Transverse colon (tissue), 4 donors: ENCODE results near the gene SCT. TPM values are rescaled to one million over a fixed set of nuclear protein-coding genes. Genes with fewer than 3 reads are reported as not detected.

Experiments
- DNase-seq: peaks from one replicate; pipeline ENCODE4 v3.0.0-alpha.2; 2019
- H3K27ac ChIP-seq, 4 donors: fragments of 200-600 bp; sonication (generic); 2 replicates each; pipeline ENCODE4 v1.5.1; 2016 to 2018; ENCODE audit warnings: inconsistent platforms in 4 of 4
- H3K27me3 ChIP-seq: fragments of 200-600 bp; sonication (generic); 2 replicates; pipeline ENCODE4 v1.5.1; 2017; ENCODE audit warnings: inconsistent platforms
- H3K36me3 ChIP-seq, 4 donors: fragments of 200-600 bp; sonication (generic); 2 replicates each; pipeline ENCODE4 v1.5.1; 2017 to 2019; ENCODE audit warnings: inconsistent platforms in 4 of 4
- H3K4me1 ChIP-seq, 4 donors: fragments of 200-600 bp; sonication (generic); 2 replicates each; pipeline ENCODE4 v1.5.1; 2017 to 2020; ENCODE audit warnings: inconsistent platforms in 4 of 4
- H3K4me3 ChIP-seq, 4 donors: fragments of 200-600 bp; sonication (generic); 1 replicate in 1 of 4; 2 replicates in 3 of 4; pipeline versions ENCODE4 v1.5.1 to v1.6.1; 2017 to 2019; ENCODE audit warnings: inconsistent platforms in 4 of 4
- H3K9me3 ChIP-seq, 2 donors: fragments of 200-600 bp; sonication (generic); 2 replicates each; pipeline ENCODE4 v1.5.1; 2017 to 2019; ENCODE audit warnings: inconsistent platforms in 2 of 2
- CTCF ChIP-seq, 5 experiments: fragments of 200-600 bp in 3 of 5; fragments of 450-650 bp in 2 of 5; sonication (generic) in 3 of 5; IDR thresholded peaks; 1 replicate in 2 of 5; 2 replicates in 3 of 5; pipeline ENCODE4 v1.5.1; 2016 to 2017; ENCODE audit warnings: antibody characterized with exemption in 5 of 5, inconsistent platforms in 3 of 5, mild to moderate bottlenecking in 2 of 5, moderate library complexity in 1 of 5
- EP300 ChIP-seq: sonication (generic); formaldehyde crosslinking; IDR thresholded peaks from one replicate; pipeline ENCODE4 v1.6.1; 2017; ENCODE audit warnings: antibody characterized with exemption, low read depth
- POLR2A ChIP-seq: fragments of 450-650 bp; IDR thresholded peaks from one replicate; pipeline ENCODE4 v1.6.1; 2016; ENCODE audit warnings: antibody characterized with exemption, mild to moderate bottlenecking, moderate library complexity
- POLR2AphosphoS5 ChIP-seq, 3 donors: sonication (generic); formaldehyde crosslinking; IDR thresholded peaks; one replicate each; pipeline ENCODE4 v1.6.1; 2016; ENCODE audit warnings: antibody characterized with exemption in 3 of 3
- WGBS, 2 donors: methylation state at CpG; one replicate each; pipeline ENCODE4 v1.1.5; 2018; ENCODE audit warnings: low coverage in 1 of 2; 5-methylcytosine and 5-hydroxymethylcytosine counted together
- in situ Hi-C, 4 donors: fragments of 200-750 bp; cut with MboI; loops; one replicate each; pipeline versions ENCODE4 v1.15.0 to v1.15.1; 2017; ENCODE audit warnings: low sequenced_read_pairs in 3 of 4, low pct_ligation_motif_present in 1 of 4, low pct_unique_long_range_greater_than_20kb in 1 of 4
- intact Hi-C: fragments of 100-400 bp; cut with DNase I; formaldehyde crosslinking; loops from one replicate; pipeline ENCODE4 v1.15.1; 2023; ENCODE audit warnings: low total_unique reads
- total RNA-seq, 4 donors: library from RNA; depleted of rRNA; stranded (reverse); fragments of >200 nt; gene quantifications; one replicate each; pipeline ENCODE4 v1.1.0, GENCODE V29; 2016

SCT gene
- total RNA-seq, 4 donors from 2014 or later = not detected

GRCh38 chr11:605286-606129 lies 21.5 kb downstream of the SCT start:
- TF ChIP-seq EP300 = no peak
- TF ChIP-seq CTCF (IDR thresholded peaks at IDR 0.05) = no peak
- TF ChIP-seq POLR2AphosphoS5 (IDR thresholded peaks at IDR 0.05) = no peak
- TF ChIP-seq POLR2A = no peak
- intact Hi-C loops = no loop called here
- in situ Hi-C loops = no loop called here
- Histone ChIP-seq H3K4me1 (no peaks in the 10 kb centered on the region), H3K4me3 (no peak overlapping the region), H3K27ac (peak overlapping the region in 1 of 4 donors; percentile 1), H3K27me3 (no peaks in the 10 kb centered on the region), H3K9me3 (no peaks in the 10 kb centered on the region), H3K36me3 (peaks cover 0 to 66% (median 31%) of the 10 kb centered on the region in 4 donors)
- whole genome bisulfite sequencing, 2 donors = 94% methylated on average over 31 of the region's 33 CpGs; no CpG with 5 or more reads in 1 of the 2 donors
- DNase-seq = no peak

- DNase-seq = no peak
- H3K4me1 ChIP-seq = no peaks in the 10 kb centered on the region
- no peak overlapping the region for H3K4me3 ChIP-seq
- WGBS, 2 donors = 91 to 92% methylated on average over 4 to 13 of the region's 13 CpGs
- in situ Hi-C loops (no loop called here), intact Hi-C loops (no loop called here)
- peaks cover 0 to 55% (median 22%) of the 10 kb centered on the region in 4 donors for H3K36me3 ChIP-seq
- H3K27me3 ChIP-seq = no peaks in the 10 kb centered on the region
- H3K9me3 ChIP-seq = no peaks in the 10 kb centered on the region
- no peak for TF ChIP-seq CTCF (IDR thresholded peaks at IDR 0.05)
- TF ChIP-seq POLR2A = no peak
- no peak for TF ChIP-seq POLR2AphosphoS5 (IDR thresholded peaks at IDR 0.05)
- no peak for TF ChIP-seq EP300
- H3K27ac ChIP-seq = no peak overlapping the region
Measured at GRCh38 chr11:603154-603553, 23.8 kb downstream of the SCT start.

GRCh38 chr11:601573-602245 lies 25.3 kb downstream of the SCT start:
- Histone ChIP-seq H3K27ac (no peak overlapping the region), H3K4me3 (no peak overlapping the region), H3K36me3 (peaks cover 0 to 54% (median 17%) of the 10 kb centered on the region in 4 donors), H3K27me3 (no peaks in the 10 kb centered on the region), H3K4me1 (no peaks in the 10 kb centered on the region), H3K9me3 (no peaks in the 10 kb centered on the region)
- no peak for DNase-seq
- no peak for TF ChIP-seq EP300
- no peak for TF ChIP-seq POLR2AphosphoS5 (IDR thresholded peaks at IDR 0.05)
- TF ChIP-seq CTCF (IDR thresholded peaks at IDR 0.05) = no peak
- no peak for TF ChIP-seq POLR2A
- in situ Hi-C loops (no loop called here), intact Hi-C loops (no loop called here)
- 93 to 100% methylated on average over 8 to 23 of the region's 23 CpGs for WGBS, 2 donors

GRCh38 chr11:598005-598680 lies 28.8 kb downstream of the SCT start:
- Histone ChIP-seq H3K9me3 (no peaks in the 10 kb centered on the region), H3K36me3 (peaks cover 0 to 53% (median 15%) of the 10 kb centered on the region in 4 donors), H3K27me3 (no peaks in the 10 kb centered on the region), H3K27ac (no peak overlapping the region), H3K4me1 (no peaks in the 10 kb centered on the region), H3K4me3 (no peak overlapping the region)
- in situ Hi-C loops = no loop called here
- 92 to 100% methylated on average over 4 to 29 of the region's 30 CpGs for WGBS, 2 donors
- intact Hi-C loops = no loop called here
- TF ChIP-seq CTCF (IDR thresholded peaks at IDR 0.05) (no peak), EP300 (no peak), POLR2A (no peak), POLR2AphosphoS5 (IDR thresholded peaks at IDR 0.05) (no peak)
- DNase-seq = no peak
